Naive thymus-derived CD4-positive, alpha-beta T cell (primary cell): ENCODE data around the gene CREM. TPM values are rescaled to one million over a fixed set of nuclear protein-coding genes. Genes with fewer than 3 reads are reported as not detected.

ENCODE experiments used
- ATAC-seq: fragments of 150-1000 bp; cut with Tn5 transposase; 2 replicates; pipeline ENCODE4 v1.10.0; 2021; ENCODE audit warnings: mild to moderate bottlenecking, moderate library complexity
- CTCF ChIA-PET: fragments of 350-600 bp; sonication (Branson Sonifier 250); formaldehyde crosslinking; loops from one replicate; lab custom pipeline; 2021; ENCODE audit warnings: antibody characterized with exemption; lab: Charles Lee
- POLR2A ChIA-PET: fragments of 350-600 bp; sonication (Branson Sonifier 250); formaldehyde crosslinking; loops from one replicate; lab custom pipeline; 2021; ENCODE audit warnings: antibody characterized with exemption, inconsistent platforms; lab: Charles Lee
- DNase-seq, 9 donors: peaks; one replicate each; pipeline versions ENCODE4 v3.0.0 to v3.0.0-alpha.2; 2020 to 2022; ENCODE audit warnings: mixed read lengths in 1 of 9
- H3K27ac ChIP-seq: one replicate; pipeline ENCODE4 v1.7.0; 2013; ENCODE audit warnings: mild to moderate bottlenecking, low read depth, low read length, moderate library complexity
- H3K27me3 ChIP-seq, 2 donors: one replicate each; pipeline ENCODE4 v1.7.0; 2013; ENCODE audit warnings: low read length in 2 of 2, mild to moderate bottlenecking in 2 of 2, moderate library complexity in 2 of 2; ENCODE audit not compliant: control insufficient read depth in 2 of 2, insufficient read depth in 2 of 2
- H3K36me3 ChIP-seq, 3 experiments: 1 replicate in 2 of 3; 2 replicates in 1 of 3; pipeline ENCODE4 v1.7.0; 2013; ENCODE audit warnings: low read length in 3 of 3, mild to moderate bottlenecking in 3 of 3, moderate library complexity in 1 of 3; ENCODE audit not compliant: insufficient read depth in 3 of 3, control insufficient read depth in 2 of 3
- H3K4me1 ChIP-seq, 2 donors: one replicate each; pipeline ENCODE4 v1.7.0; 2013; ENCODE audit warnings: low read length in 2 of 2, mild to moderate bottlenecking in 2 of 2, moderate library complexity in 1 of 2; ENCODE audit not compliant: control insufficient read depth in 2 of 2, insufficient read depth in 2 of 2
- H3K4me3 ChIP-seq: 2 replicates; pipeline ENCODE4 v1.7.0; 2013; ENCODE audit warnings: mild to moderate bottlenecking, low read length
- H3K9me3 ChIP-seq, 3 experiments: 1 replicate in 2 of 3; 2 replicates in 1 of 3; pipeline ENCODE4 v1.7.0; 2013; ENCODE audit warnings: low read length in 3 of 3; ENCODE audit not compliant: control insufficient read depth in 2 of 3
- H3K27ac Mint-ChIP-seq, 9 donors: one replicate each; pipeline ENCODE4 v1.8.0; 2020 to 2022; ENCODE audit warnings: mixed read lengths in 9 of 9, mild to moderate bottlenecking in 8 of 9, moderate library complexity in 5 of 9, inconsistent platforms in 2 of 9
- H3K27me3 Mint-ChIP-seq, 5 donors: one replicate each; pipeline ENCODE4 v1.8.0; 2021 to 2022; ENCODE audit warnings: mixed read lengths in 5 of 5, mild to moderate bottlenecking in 1 of 5
- H3K36me3 Mint-ChIP-seq, 5 donors: one replicate each; pipeline ENCODE4 v1.8.0; 2020 to 2022; ENCODE audit warnings: mixed read lengths in 5 of 5, mild to moderate bottlenecking in 3 of 5, inconsistent platforms in 1 of 5
- H3K4me1 Mint-ChIP-seq, 7 donors: one replicate each; pipeline ENCODE4 v1.8.0; 2020 to 2022; ENCODE audit warnings: mixed read lengths in 7 of 7, mild to moderate bottlenecking in 3 of 7, inconsistent platforms in 1 of 7
- H3K4me3 Mint-ChIP-seq, 10 donors: one replicate each; pipeline ENCODE4 v1.8.0; 2020 to 2022; ENCODE audit warnings: mild to moderate bottlenecking in 10 of 10, mixed read lengths in 10 of 10, moderate library complexity in 6 of 10, inconsistent platforms in 2 of 10
- H3K9me3 Mint-ChIP-seq, 11 donors: one replicate each; pipeline ENCODE4 v1.8.0; 2020 to 2022; ENCODE audit warnings: mixed read lengths in 11 of 11, mild to moderate bottlenecking in 4 of 11, inconsistent platforms in 1 of 11, moderate library complexity in 1 of 11
- intact Hi-C, 2 donors: fragments of 100-400 bp; cut with micrococcal nuclease; formaldehyde crosslinking; loops; one replicate each; pipeline ENCODE4 v1.15.1; 2023
- polyA plus RNA-seq, 2 donors: library from polyadenylated mRNA; unstranded; fragments of 300-500 nt; fragmentation: Illumina TruSeq; gene quantifications; one replicate each; pipeline ENCODE4 v1.2.3, GENCODE V29; 2021
- total RNA-seq, 6 experiments: library from RNA in 5 of 6; stranded (reverse) in 5 of 6; gene quantifications; 1 replicate in 5 of 6; 2 replicates in 1 of 6; pipeline ENCODE4 v1.2.3 and lab custom pipeline; 2021 to 2026

Gene CREM
- total and polyA plus RNA-seq, 7 experiments from 2014 or later: 13.3 to 76.2 (median 19.7) TPM

- POLR2A ChIA-PET: interaction anchor here (0.6 kb wide), 1 partner anchor 63 kb away, joined by 3 read pairs; no protein-coding TSS in a partner anchor
- no peak overlapping the region for H3K4me3 ChIP-seq
- H3K36me3 ChIP-seq: no peaks in the 10 kb centered on the region
- Mint-ChIP-seq H3K4me3 (no peak overlapping the region), H3K9me3 (peaks cover 0 to 14% (median 3%) of the 10 kb centered on the region in 11 donors), H3K27me3 (no peaks in the 10 kb centered on the region), H3K4me1 (no peaks in the 10 kb centered on the region), H3K36me3 (peaks cover 0 to 21% (median 6%) of the 10 kb centered on the region in 5 donors), H3K27ac (peak overlapping the region in 2 of 9 donors; percentile 32 to 69)
- DNase-seq: no peak
- no peaks in the 10 kb centered on the region for H3K4me1 ChIP-seq
- H3K27ac ChIP-seq: no peak overlapping the region
- CTCF ChIA-PET: no interaction called here
- intact Hi-C loops: no loop called here
- no peaks in the 10 kb centered on the region for H3K9me3 ChIP-seq
- no peaks in the 10 kb centered on the region for H3K27me3 ChIP-seq
- peak; percentile 38 for ATAC-seq
These were observed 38.5 kb downstream of the CREM start for GRCh38 chr10:35165136-35165535.

GRCh38 chr10:35165811-35166210 lies 39.2 kb downstream of the CREM start:
- Mint-ChIP-seq H3K27ac (peak overlapping the region in 1 of 9 donors; percentile 49), H3K4me3 (no peak overlapping the region)
- CTCF ChIA-PET: no interaction called here

DNA sequence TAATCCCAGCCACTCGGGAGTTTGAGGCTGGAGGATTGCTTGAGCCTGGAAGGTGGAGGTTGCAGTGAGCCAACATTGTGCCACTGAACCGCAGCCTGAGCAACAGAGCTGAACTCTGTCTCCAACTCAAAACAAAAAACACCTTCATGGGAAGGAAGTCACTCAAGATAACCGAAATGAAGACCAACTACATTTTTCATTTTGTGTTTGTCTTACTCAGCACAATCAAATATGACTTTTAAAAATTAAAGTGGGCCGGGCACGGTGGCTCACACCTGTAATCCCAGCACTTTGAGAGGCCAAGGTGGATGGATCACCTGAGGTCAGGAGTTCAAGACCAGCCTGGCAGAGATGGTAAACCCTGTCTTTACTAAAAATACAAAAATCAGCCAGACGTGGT lies 40.0 kb downstream of the CREM start:
- H3K27ac ChIP-seq: no peak overlapping the region
- H3K27me3 ChIP-seq: no peaks in the 10 kb centered on the region
- ATAC-seq: no peak
- H3K9me3 Mint-ChIP-seq: peaks cover 0 to 14% (median 3%) of the 10 kb centered on the region in 11 donors
- no peaks in the 10 kb centered on the region for H3K4me1 Mint-ChIP-seq
- no peak overlapping the region for H3K4me3 Mint-ChIP-seq
- no peak overlapping the region for H3K4me3 ChIP-seq
- DNase-seq: no peak
- H3K9me3 ChIP-seq: no peaks in the 10 kb centered on the region
- peaks cover 0 to 22% (median 5%) of the 10 kb centered on the region in 5 donors for H3K36me3 Mint-ChIP-seq
- CTCF ChIA-PET: no interaction called here
- H3K27me3 Mint-ChIP-seq: no peaks in the 10 kb centered on the region
- POLR2A ChIA-PET: no interaction called here
- no peak overlapping the region for H3K27ac Mint-ChIP-seq
- intact Hi-C loops: no loop called here
- no peaks in the 10 kb centered on the region for H3K36me3 ChIP-seq
- no peaks in the 10 kb centered on the region for H3K4me1 ChIP-seq

More at GRCh38 chr10:35165811-35166210, 39.2 kb downstream of the CREM start:
- Mint-ChIP-seq H3K36me3 (peaks cover 0 to 23% (median 6%) of the 10 kb centered on the region in 5 donors), H3K4me1 (no peaks in the 10 kb centered on the region), H3K9me3 (peaks cover 0 to 14% (median 3%) of the 10 kb centered on the region in 11 donors), H3K27me3 (no peaks in the 10 kb centered on the region)
- Histone ChIP-seq H3K4me1 (no peaks in the 10 kb centered on the region), H3K9me3 (no peaks in the 10 kb centered on the region), H3K27me3 (no peaks in the 10 kb centered on the region), H3K27ac (no peak overlapping the region), H3K36me3 (no peaks in the 10 kb centered on the region), H3K4me3 (no peak overlapping the region)
- ATAC-seq: no peak
- no peak for DNase-seq
- intact Hi-C loops: no loop called here
- POLR2A ChIA-PET: no interaction called here

- peaks cover 0 to 14% (median 3%) of the 10 kb centered on the region in 11 donors for H3K9me3 Mint-ChIP-seq
- intact Hi-C loops: no loop called here
- CTCF ChIA-PET: no interaction called here
- peaks cover 0 to 5% (median 0%) of the 10 kb centered on the region in 7 donors for H3K4me1 Mint-ChIP-seq
- no peaks in the 10 kb centered on the region for H3K9me3 ChIP-seq
- no peak for ATAC-seq
- no peaks in the 10 kb centered on the region for H3K4me1 ChIP-seq
- no peak overlapping the region for H3K27ac ChIP-seq
- POLR2A ChIA-PET: no interaction called here
- H3K27me3 ChIP-seq: no peaks in the 10 kb centered on the region
- no peak overlapping the region for H3K4me3 Mint-ChIP-seq
- H3K27me3 Mint-ChIP-seq: no peaks in the 10 kb centered on the region
- H3K4me3 ChIP-seq: no peak overlapping the region
- H3K27ac Mint-ChIP-seq: peak overlapping the region in 1 of 9 donors; percentile 32
- peaks cover 0 to 17% (median 0%) of the 10 kb centered on the region in 5 donors for H3K36me3 Mint-ChIP-seq
- H3K36me3 ChIP-seq: no peaks in the 10 kb centered on the region
- DNase-seq: no peak
These were observed 40.7 kb downstream of the CREM start for GRCh38 chr10:35167342-35167741.

DNA sequence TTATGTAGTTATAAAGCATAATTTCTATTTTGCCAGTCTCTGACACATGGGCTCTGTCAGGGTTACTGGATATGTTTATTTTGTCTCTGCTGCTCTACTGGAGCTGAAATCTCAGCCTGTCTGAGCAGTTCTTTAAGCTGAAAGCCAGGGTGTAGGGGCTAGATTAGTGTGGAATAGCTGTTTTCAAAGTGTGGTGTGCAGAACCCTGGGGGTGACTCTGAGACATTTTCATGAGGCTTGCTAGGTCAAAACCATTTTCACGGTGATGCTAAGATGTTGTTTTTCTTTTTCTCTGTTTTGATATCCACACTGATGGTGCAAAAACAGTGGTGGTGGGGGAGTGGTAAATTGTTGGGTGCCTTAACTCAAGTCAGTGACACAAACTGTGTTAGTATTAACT lies 45.5 kb downstream of the CREM start:
- ChIA-PET POLR2A (no interaction called here), CTCF (no interaction called here)
- peaks cover 0 to 5% (median 0%) of the 10 kb centered on the region in 7 donors for H3K4me1 Mint-ChIP-seq
- Histone ChIP-seq H3K9me3 (no peaks in the 10 kb centered on the region), H3K27me3 (no peaks in the 10 kb centered on the region), H3K27ac (no peak overlapping the region), H3K36me3 (no peaks in the 10 kb centered on the region), H3K4me3 (no peak overlapping the region), H3K4me1 (no peaks in the 10 kb centered on the region)
- H3K36me3 Mint-ChIP-seq: peaks cover 0 to 21% (median 0%) of the 10 kb centered on the region in 5 donors
- H3K27me3 Mint-ChIP-seq: no peaks in the 10 kb centered on the region
- DNase-seq (no peak), ATAC-seq (no peak)
- H3K4me3 Mint-ChIP-seq: no peak overlapping the region
- H3K27ac Mint-ChIP-seq: peak overlapping the region in 2 of 9 donors; percentile 55 to 63
- peaks cover 0 to 13% (median 3%) of the 10 kb centered on the region in 11 donors for H3K9me3 Mint-ChIP-seq
- intact Hi-C loops: no loop called here

GRCh38 chr10:35172574-35172973 lies 45.9 kb downstream of the CREM start:
- no peaks in the 10 kb centered on the region for H3K27me3 Mint-ChIP-seq
- no peak overlapping the region for H3K4me3 ChIP-seq
- intact Hi-C loops: no loop called here
- no peak for DNase-seq
- ChIA-PET POLR2A (no interaction called here), CTCF (interaction anchor here (0.6 kb wide), 1 partner anchor 109 kb away, joined by 3 read pairs; no protein-coding TSS in a partner anchor)
- H3K4me1 ChIP-seq: no peaks in the 10 kb centered on the region
- no peak overlapping the region for H3K4me3 Mint-ChIP-seq
- peaks cover 0 to 9% (median 3%) of the 10 kb centered on the region in 11 donors for H3K9me3 Mint-ChIP-seq
- no peak overlapping the region for H3K27ac ChIP-seq
- no peak for ATAC-seq
- peaks cover 0 to 5% (median 0%) of the 10 kb centered on the region in 7 donors for H3K4me1 Mint-ChIP-seq
- H3K9me3 ChIP-seq: no peaks in the 10 kb centered on the region
- peak overlapping the region in 1 of 9 donors; percentile 17 for H3K27ac Mint-ChIP-seq
- H3K36me3 ChIP-seq: no peaks in the 10 kb centered on the region
- H3K27me3 ChIP-seq: no peaks in the 10 kb centered on the region
- H3K36me3 Mint-ChIP-seq: peaks cover 0 to 21% (median 0%) of the 10 kb centered on the region in 5 donors

GRCh38 chr10:35178331-35178730 lies 51.7 kb downstream of the CREM start:
- no peak overlapping the region for H3K4me3 Mint-ChIP-seq
- POLR2A ChIA-PET: no interaction called here
- Histone ChIP-seq H3K9me3 (no peaks in the 10 kb centered on the region), H3K4me1 (no peaks in the 10 kb centered on the region), H3K27ac (no peak overlapping the region), H3K27me3 (no peaks in the 10 kb centered on the region), H3K36me3 (no peaks in the 10 kb centered on the region), H3K4me3 (no peak overlapping the region)
- peaks cover 0 to 20% (median 4%) of the 10 kb centered on the region in 5 donors for H3K36me3 Mint-ChIP-seq
- DNase-seq: no peak
- H3K4me1 Mint-ChIP-seq: peaks cover 0 to 2% (median 0%) of the 10 kb centered on the region in 7 donors
- H3K9me3 Mint-ChIP-seq: no peaks in the 10 kb centered on the region
- no peak for ATAC-seq
- H3K27ac Mint-ChIP-seq: peak overlapping the region in 1 of 9 donors; percentile 69
- intact Hi-C loops: no loop called here
- CTCF ChIA-PET: no interaction called here
- H3K27me3 Mint-ChIP-seq: no peaks in the 10 kb centered on the region
